Measurements from ENCODE around the gene ADARB2. TPM values are rescaled to one million over a fixed set of nuclear protein-coding genes. Genes with fewer than 3 reads are reported as not detected.

Gene ADARB2
- total and polyA plus RNA-seq, 2 experiments from 2014 or later, result 2.0 to 5.0 TPM

GRCh38 chr10:1173091-1173490, 564.2 kb downstream of the ADARB2 start (continued):
- TF ChIP-seq ZNF462 (CRISPR knock-in tag; IDR thresholded peaks at IDR 0.05), result no peak
- TF ChIP-seq STAT1 (IDR thresholded peaks at IDR 0.05; ENCODE audit: unreplicated experiment), result no peak
- TF ChIP-seq, protein P1, sequence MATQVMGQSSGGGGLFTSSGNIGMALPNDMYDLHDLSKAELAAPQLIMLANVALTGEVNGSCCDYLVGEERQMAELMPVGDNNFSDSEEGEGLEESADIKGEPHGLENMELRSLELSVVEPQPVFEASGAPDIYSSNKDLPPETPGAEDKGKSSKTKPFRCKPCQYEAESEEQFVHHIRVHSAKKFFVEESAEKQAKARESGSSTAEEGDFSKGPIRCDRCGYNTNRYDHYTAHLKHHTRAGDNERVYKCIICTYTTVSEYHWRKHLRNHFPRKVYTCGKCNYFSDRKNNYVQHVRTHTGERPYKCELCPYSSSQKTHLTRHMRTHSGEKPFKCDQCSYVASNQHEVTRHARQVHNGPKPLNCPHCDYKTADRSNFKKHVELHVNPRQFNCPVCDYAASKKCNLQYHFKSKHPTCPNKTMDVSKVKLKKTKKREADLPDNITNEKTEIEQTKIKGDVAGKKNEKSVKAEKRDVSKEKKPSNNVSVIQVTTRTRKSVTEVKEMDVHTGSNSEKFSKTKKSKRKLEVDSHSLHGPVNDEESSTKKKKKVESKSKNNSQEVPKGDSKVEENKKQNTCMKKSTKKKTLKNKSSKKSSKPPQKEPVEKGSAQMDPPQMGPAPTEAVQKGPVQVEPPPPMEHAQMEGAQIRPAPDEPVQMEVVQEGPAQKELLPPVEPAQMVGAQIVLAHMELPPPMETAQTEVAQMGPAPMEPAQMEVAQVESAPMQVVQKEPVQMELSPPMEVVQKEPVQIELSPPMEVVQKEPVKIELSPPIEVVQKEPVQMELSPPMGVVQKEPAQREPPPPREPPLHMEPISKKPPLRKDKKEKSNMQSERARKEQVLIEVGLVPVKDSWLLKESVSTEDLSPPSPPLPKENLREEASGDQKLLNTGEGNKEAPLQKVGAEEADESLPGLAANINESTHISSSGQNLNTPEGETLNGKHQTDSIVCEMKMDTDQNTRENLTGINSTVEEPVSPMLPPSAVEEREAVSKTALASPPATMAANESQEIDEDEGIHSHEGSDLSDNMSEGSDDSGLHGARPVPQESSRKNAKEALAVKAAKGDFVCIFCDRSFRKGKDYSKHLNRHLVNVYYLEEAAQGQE (IDR thresholded peaks at IDR 0.05; ENCODE audit: unreplicated experiment), result no peak

- Histone ChIP-seq H4K20me1 (replicated peaks; ENCODE audit: insufficient read depth) (no peaks in the 10 kb centered on the region), H3K79me2 (replicated peaks; ENCODE audit: insufficient read depth) (no peaks in the 10 kb centered on the region), H3F3A (replicated peaks; ENCODE audit: low read depth) (no peaks in the 10 kb centered on the region), H3K9me2 (ENCODE audit: insufficient read depth) (no peaks in the 10 kb centered on the region), H3K4me3 (no peak overlapping the region), H3K36me3 (ENCODE audit: insufficient read depth) (no peaks in the 10 kb centered on the region), H3K4me2 (no peak overlapping the region), H3K27me3 (ENCODE audit: insufficient read depth) (no peaks in the 10 kb centered on the region), H2AFZ (no peak overlapping the region), H3K4me1 (ENCODE audit: insufficient read depth) (no peaks in the 10 kb centered on the region), H3K27ac (ENCODE audit: low read depth) (no peak overlapping the region)
- no peaks in the 10 kb centered on the region for H3K9me3 Mint-ChIP-seq
- DNase-seq (ENCODE audit: low spot score), result no peak
- peaks cover 15% of the 10 kb centered on the region for H3K27me3 Mint-ChIP-seq (ENCODE audit: insufficient read depth, low read depth, poor library complexity)
- H3K4me1 Mint-ChIP-seq, result no peaks in the 10 kb centered on the region; the same call in 1 of the 3 replicates
- H3K4me3 Mint-ChIP-seq, result no peak overlapping the region
- ATAC-seq, result no peak
- H3K36me3 Mint-ChIP-seq (ENCODE audit: low read depth), result no peaks in the 10 kb centered on the region
- H3K27ac Mint-ChIP-seq, result no peak overlapping the region
- no peak for TF ChIP-seq POLR2AphosphoS5 (IDR thresholded peaks at IDR 0.05; ENCODE audit: low read depth)
- TF ChIP-seq ZNF462 (CRISPR knock-in tag; IDR thresholded peaks at IDR 0.05), result no peak
- no peak for TF ChIP-seq JUNB (IDR thresholded peaks at IDR 0.05; ENCODE audit: unreplicated experiment)
Observed at GRCh38 chr10:1172256-1172984, 564.9 kb downstream of the ADARB2 start.
